ENCODE measurements around the gene ZNF691. TPM values are rescaled to one million over a fixed set of nuclear protein-coding genes. Genes with fewer than 3 reads are reported as not detected.
"Not testable (repeated sequence)": the region's sequence is repeated elsewhere in the genome, so short reads cannot be mapped to it uniquely, and the experiment has no call there.

Gene ZNF691
- total and polyA plus RNA-seq, 2 donors (not counting 3 experiments of a cell fraction or from before 2014, with no cell fraction given), result 6.6 to 6.9 TPM

- Histone ChIP-seq H3K27ac (ENCODE audit: insufficient read depth, low read depth, low read length) (no peak overlapping the region), H3K4me3 (replicated peaks in 1 of 3; ENCODE audit: insufficient read depth in 1 of 3, low read depth in 1 of 3, low read length in 3 of 3) (no peak overlapping the region), H3K79me2 (ENCODE audit: control insufficient read depth, insufficient read depth, low read length) (no peaks in the 10 kb centered on the region), H3K4me2 (ENCODE audit: insufficient read depth, low read length) (no peak overlapping the region), H3K9ac (replicated peaks; ENCODE audit: extremely low read depth, insufficient read depth, low read length) (no peak overlapping the region), H3K36me3 (ENCODE audit: control insufficient read depth in 2 of 2, extremely low read depth in 1 of 2, insufficient read depth in 2 of 2, low read length in 2 of 2) (no peaks in the 10 kb centered on the region), H4K20me1 (replicated peaks; ENCODE audit: control insufficient read depth, extremely low read depth, insufficient read depth, low read length) (no peaks in the 10 kb centered on the region), H3K9me3 (replicated peaks; ENCODE audit: control insufficient read depth, insufficient read depth, low read length) (no peaks in the 10 kb centered on the region), H2AFZ (ENCODE audit: low read depth, low read length) (no peak overlapping the region), H3K27me3 (ENCODE audit: control insufficient read depth in 2 of 2, insufficient read depth in 2 of 2, low read length in 2 of 2) (peaks cover 3 to 7% of the 10 kb centered on the region in 2 experiments), H3K9me1 (replicated peaks; ENCODE audit: control insufficient read depth, extremely low read depth, insufficient read depth, low read length) (no peaks in the 10 kb centered on the region), H3K4me1 (ENCODE audit: control insufficient read depth, extremely low read depth, insufficient read depth, low read length) (no peaks in the 10 kb centered on the region)
- dilution Hi-C loops (cut with MboI; ENCODE audit: extremely low pct_ligation_motif_present, low sequenced_read_pairs), result no loop called here
- intact Hi-C loops (cut with micrococcal nuclease), result no loop called here
- BruUV-seq (replicated peaks), result no TSS peak
- no peak for DNase-seq (ENCODE audit: low read depth, low spot score)
- ChIA-PET CTCF (no interaction called here), POLR2A (no interaction called here)
- TF ChIP-seq CTCF (IDR thresholded peaks at IDR 0.05; ENCODE audit: extremely low read depth in 1 of 2, insufficient read depth in 1 of 2, low read depth in 1 of 2, low read length in 2 of 2) (no peak), JUN (IDR thresholded peaks at IDR 0.05; ENCODE audit: borderline replicate concordance, insufficient read depth, insufficient read length, low read depth) (no peak), POLR2A (IDR thresholded peaks at IDR 0.05; ENCODE audit: low read depth, low read length) (no peak), MAX (IDR thresholded peaks at IDR 0.05; ENCODE audit: insufficient read depth, insufficient read length) (no peak), FOS (IDR thresholded peaks at IDR 0.05; ENCODE audit: borderline replicate concordance, insufficient read depth, low read length) (no peak), GATA2 (IDR thresholded peaks at IDR 0.05; ENCODE audit: insufficient read depth, insufficient read length, low read depth, low read length) (no peak), MYC (IDR thresholded peaks at IDR 0.05; ENCODE audit: low read depth, low read length) (no peak), EZH2 (IDR thresholded peaks at IDR 0.05; ENCODE audit: borderline replicate concordance, low read depth, low read length, severe bottlenecking) (no peak), POLR2AphosphoS5 (IDR thresholded peaks at IDR 0.05; ENCODE audit: insufficient read depth, low read depth, low read length) (no peak)
- FAIRE-seq, result no peak
Measured at GRCh38 chr1:42891465-42892138, 45.2 kb downstream of the ZNF691 start.

GRCh38 chr1:42899960-42900359 is 53.5 kb downstream of the ZNF691 start:
- CTCF ChIA-PET, result interaction anchor here (1.2 to 2.8 kb wide), 5 partner anchors 13 to 174 kb away, joined by 3 to 13 read pairs (median 4); no protein-coding TSS in a partner anchor
- H2AFZ ChIP-seq (ENCODE audit: low read depth, low read length); H3K4me3 ChIP-seq (replicated peaks in 1 of 3; ENCODE audit: insufficient read depth in 1 of 3, low read depth in 1 of 3, low read length in 3 of 3); H3K27ac ChIP-seq (ENCODE audit: insufficient read depth, low read depth, low read length); FAIRE-seq; DNase-seq (ENCODE audit: low read depth, low spot score); H3K4me2 ChIP-seq (ENCODE audit: insufficient read depth, low read length); H3K9me3 ChIP-seq (replicated peaks; ENCODE audit: control insufficient read depth, insufficient read depth, low read length); H3K4me1 ChIP-seq (ENCODE audit: control insufficient read depth, extremely low read depth, insufficient read depth, low read length); POLR2A ChIA-PET; H4K20me1 ChIP-seq (replicated peaks; ENCODE audit: control insufficient read depth, extremely low read depth, insufficient read depth, low read length); intact Hi-C loops (cut with micrococcal nuclease); H3K79me2 ChIP-seq (ENCODE audit: control insufficient read depth, insufficient read depth, low read length); H3K9ac ChIP-seq (replicated peaks; ENCODE audit: extremely low read depth, insufficient read depth, low read length); H3K36me3 ChIP-seq (ENCODE audit: control insufficient read depth in 2 of 2, extremely low read depth in 1 of 2, insufficient read depth in 2 of 2, low read length in 2 of 2); BruUV-seq (replicated peaks); H3K9me1 ChIP-seq (replicated peaks; ENCODE audit: control insufficient read depth, extremely low read depth, insufficient read depth, low read length): not testable (repeated sequence)
- dilution Hi-C loops (cut with MboI; ENCODE audit: extremely low pct_ligation_motif_present, low sequenced_read_pairs), result loop anchor here (25.0 kb wide), 1 partner anchor 162 kb away; no protein-coding TSS in a partner anchor
- peaks cover 5 to 14% of the 10 kb centered on the region in 2 experiments for H3K27me3 ChIP-seq (ENCODE audit: control insufficient read depth in 2 of 2, insufficient read depth in 2 of 2, low read length in 2 of 2)

Data from endothelial cell of umbilical vein (primary cell).